GM23338 (cell line): ENCODE measurements around the gene TEX53. TPM values are rescaled to one million over a fixed set of nuclear protein-coding genes. Genes with fewer than 3 reads are reported as not detected.

Experiments used
- ATAC-seq: fragments of 200-7000 bp; cut with Tn5 transposase; 3 replicates; pipeline ENCODE4 v1.9.1; 2020
- DNase-seq: peaks from one replicate; pipeline ENCODE4 v3.0.0-alpha.2; 2015; ENCODE audit warnings: low spot score
- H2AFZ ChIP-seq: fragments of 200-600 bp; sonication (generic); 2 replicates; pipeline ENCODE4 v1.8.0; 2016; ENCODE audit warnings: antibody characterized with exemption, mild to moderate bottlenecking, moderate library complexity
- H3F3A ChIP-seq: fragments of 200-600 bp; sonication (generic); replicated peaks from 2 replicates; pipeline ENCODE4 v1.8.0; 2017; ENCODE audit warnings: antibody characterized with exemption, mixed run types, low read depth
- H3K27ac ChIP-seq: fragments of 200-600 bp; sonication (generic); 2 replicates; pipeline ENCODE4 v1.6.1; 2016; ENCODE audit warnings: low read depth
- H3K27me3 ChIP-seq: fragments of 200-600 bp; sonication (generic); 2 replicates; pipeline ENCODE4 v1.8.0; 2016; ENCODE audit warnings: mild to moderate bottlenecking, mixed run types, moderate library complexity; ENCODE audit not compliant: insufficient read depth
- H3K36me3 ChIP-seq: fragments of 200-600 bp; sonication (generic); 2 replicates; pipeline ENCODE4 v1.8.0; 2016; ENCODE audit warnings: mild to moderate bottlenecking; ENCODE audit not compliant: insufficient read depth
- H3K4me1 ChIP-seq: fragments of 200-600 bp; sonication (generic); 2 replicates; pipeline ENCODE4 v1.8.0; 2016; ENCODE audit warnings: mild to moderate bottlenecking, moderate library complexity; ENCODE audit not compliant: insufficient read depth
- H3K4me2 ChIP-seq: fragments of 200-600 bp; sonication (generic); 2 replicates; pipeline ENCODE4 v1.7.1; 2017; ENCODE audit warnings: mixed run types
- H3K4me3 ChIP-seq: fragments of 200-600 bp; sonication (generic); 2 replicates; pipeline ENCODE4 v1.6.1; 2016; ENCODE audit warnings: mixed run types
- H3K79me2 ChIP-seq: fragments of 200-600 bp; sonication (generic); replicated peaks from 2 replicates; pipeline ENCODE4 v1.8.0; 2017; ENCODE audit warnings: mild to moderate bottlenecking; ENCODE audit not compliant: insufficient read depth
- H3K9me2 ChIP-seq: fragments of 200-600 bp; sonication (generic); 2 replicates; pipeline ENCODE4 v1.8.0; 2017; ENCODE audit not compliant: insufficient read depth
- H4K20me1 ChIP-seq: fragments of 200-600 bp; sonication (generic); replicated peaks from 2 replicates; pipeline ENCODE4 v1.8.0; 2017; ENCODE audit warnings: mild to moderate bottlenecking; ENCODE audit not compliant: insufficient read depth
- H3K27ac Mint-ChIP-seq: 2 replicates; pipeline ENCODE4 v1.8.0; 2020; ENCODE audit warnings: inconsistent platforms, mild to moderate bottlenecking, moderate library complexity, mixed read lengths
- H3K27me3 Mint-ChIP-seq: 3 replicates; pipeline ENCODE4 v1.8.0; 2022; ENCODE audit warnings: low read depth, mild to moderate bottlenecking, moderate library complexity, mixed read lengths, inconsistent platforms; ENCODE audit not compliant: insufficient read depth, poor library complexity
- H3K36me3 Mint-ChIP-seq: 3 replicates; pipeline ENCODE4 v1.8.0; 2021; ENCODE audit warnings: low read depth, mild to moderate bottlenecking, inconsistent platforms, moderate library complexity, mixed read lengths
- H3K4me1 Mint-ChIP-seq: 3 replicates; pipeline ENCODE4 v1.8.0; 2020; ENCODE audit warnings: mild to moderate bottlenecking, inconsistent platforms, mixed read lengths
- H3K4me3 Mint-ChIP-seq: 3 replicates; pipeline ENCODE4 v1.8.0; 2021; ENCODE audit warnings: moderate library complexity, mild to moderate bottlenecking, inconsistent platforms, mixed read lengths
- H3K9me3 Mint-ChIP-seq: 3 replicates; pipeline ENCODE4 v1.8.0; 2020; ENCODE audit warnings: moderate library complexity, mild to moderate bottlenecking, inconsistent platforms, mixed read lengths
- CREB1 ChIP-seq: fragments of 250-450 bp; sonication (Bioruptor Pico); IDR thresholded peaks from 2 replicates; pipeline ENCODE4 v1.5.0; 2020; ENCODE audit warnings: low read depth, mild to moderate bottlenecking, moderate library complexity
- CTCF ChIP-seq, 2 experiments: fragments of 200-600 bp in 1 of 2; sonication (generic) in 1 of 2; conservative IDR thresholded peaks; 2 replicates each; pipeline versions ENCODE4 v1.5.1 to v1.6.1; 2016 to 2017; ENCODE audit warnings: antibody characterized with exemption in 2 of 2, low read depth in 2 of 2, mild to moderate bottlenecking in 2 of 2, moderate library complexity in 1 of 2
- ETS1 ChIP-seq: IDR thresholded peaks from 2 replicates; pipeline ENCODE4 v1.6.1; 2016; ENCODE audit warnings: antibody characterized with exemption
- EZH2 ChIP-seq: fragments of 200-600 bp; sonication (generic); IDR thresholded peaks from one replicate; pipeline ENCODE4 v1.8.0; 2017; ENCODE audit warnings: antibody characterized with exemption, mild to moderate bottlenecking, low read depth; ENCODE audit not compliant: unreplicated experiment
- EZH2phosphoT487 ChIP-seq: fragments of 200-600 bp; sonication (generic); IDR thresholded peaks from one replicate; pipeline ENCODE4 v1.8.1; 2018; ENCODE audit warnings: antibody characterized with exemption; ENCODE audit not compliant: unreplicated experiment
- JUNB ChIP-seq: IDR thresholded peaks from one replicate; pipeline ENCODE4 v1.6.1; 2016; ENCODE audit warnings: antibody characterized with exemption; ENCODE audit not compliant: unreplicated experiment
- NANOG ChIP-seq: IDR thresholded peaks from 2 replicates; pipeline ENCODE4 v1.6.1; 2016; ENCODE audit warnings: antibody characterized with exemption, borderline replicate concordance
- POLR2AphosphoS5 ChIP-seq: IDR thresholded peaks from 2 replicates; pipeline ENCODE4 v1.6.1; 2016; ENCODE audit warnings: antibody characterized with exemption, low read depth
- REST ChIP-seq: IDR thresholded peaks from one replicate; pipeline ENCODE4 v1.6.1; 2018; ENCODE audit warnings: antibody characterized with exemption; ENCODE audit not compliant: unreplicated experiment
- STAT1 ChIP-seq: IDR thresholded peaks from one replicate; pipeline ENCODE4 v1.6.1; 2016; ENCODE audit warnings: antibody characterized with exemption; ENCODE audit not compliant: unreplicated experiment
- ZNF114 ChIP-seq: fragments of 250-450 bp; sonication (Bioruptor Pico); IDR thresholded peaks from 2 replicates; pipeline ENCODE4 v1.5.0; 2020; ENCODE audit warnings: mild to moderate bottlenecking, moderate library complexity
- ZNF331 ChIP-seq: fragments of 250-450 bp; sonication (Bioruptor Pico); IDR thresholded peaks from 2 replicates; pipeline ENCODE4 v1.5.0; 2020; ENCODE audit warnings: low read depth, mild to moderate bottlenecking, moderate library complexity
- ZNF462 ChIP-seq: fragments of 250-450 bp; sonication (Bioruptor Pico); IDR thresholded peaks from 2 replicates; pipeline ENCODE4 v1.5.0; 2020; ENCODE audit warnings: mild to moderate bottlenecking, moderate library complexity
- polyA plus RNA-seq: library from polyadenylated mRNA; unstranded; fragments of >200 nt; fragmentation: Nextera tagmentation; extraction: Ambion mirVana; gene quantifications from 2 replicates; pipeline ENCODE4 v1.2.1, GENCODE V29; 2016
- total RNA-seq: library from RNA; depleted of rRNA; stranded (reverse); fragments of >200 nt; shearing (Covaris generic); gene quantifications from 2 replicates; pipeline ENCODE4 v1.2.3, GENCODE V29; 2014

The TEX53 gene
- total and polyA plus RNA-seq, 2 experiments from 2014 or later, result not detected

- peaks cover 34% of the 10 kb centered on the region for H3K36me3 Mint-ChIP-seq
- H4K20me1 ChIP-seq, result no peaks in the 10 kb centered on the region
- no peaks in the 10 kb centered on the region for H3K9me3 Mint-ChIP-seq
- H3K9me2 ChIP-seq, result no peaks in the 10 kb centered on the region
- DNase-seq (no peak), ATAC-seq (no peak)
- TF ChIP-seq POLR2AphosphoS5 (no peak), EZH2 (no peak), ZNF462 (CRISPR knock-in tag) (no peak), CREB1 (CRISPR knock-in tag) (no peak), JUNB (no peak), REST (no peak), EZH2phosphoT487 (no peak), ETS1 (no peak), CTCF (conservative IDR thresholded peaks at IDR 0.05; ENCODE audit: low read depth in 2 of 2) (no peak), ZNF331 (CRISPR knock-in tag) (no peak), STAT1 (no peak), NANOG (no peak), ZNF114 (CRISPR knock-in tag) (no peak)
- no peaks in the 10 kb centered on the region for H3K27me3 ChIP-seq
- H3K4me1 Mint-ChIP-seq, result no peaks in the 10 kb centered on the region
- peaks cover 4% of the 10 kb centered on the region; the same call in 1 of the 2 replicates for H3K79me2 ChIP-seq
- no peak overlapping the region for H3K27ac ChIP-seq
- H3F3A ChIP-seq, result no peaks in the 10 kb centered on the region
- H2AFZ ChIP-seq, result no peak overlapping the region
- no peaks in the 10 kb centered on the region for H3K4me1 ChIP-seq
- H3K27ac Mint-ChIP-seq, result no peak overlapping the region
- no peak overlapping the region for H3K4me3 ChIP-seq
- H3K27me3 Mint-ChIP-seq, result peaks cover 3% of the 10 kb centered on the region
- H3K36me3 ChIP-seq, result no peaks in the 10 kb centered on the region
- no peak overlapping the region for H3K4me2 ChIP-seq
- no peak overlapping the region for H3K4me3 Mint-ChIP-seq
Observed at GRCh38 chr9:114619191-114619761, 38.3 kb downstream of the TEX53 start.
